Embryonic facial prominence (tissue), 1 donor: Measurements from ENCODE around the gene RBL1.
"Not testable (repeated sequence)": the region's sequence is repeated elsewhere in the genome, so short reads cannot be mapped to it uniquely, and the experiment has no call there.

Experiments
- DNase-seq: peaks from one replicate; pipeline ENCODE4 v3.0.0-alpha.2; 2016; ENCODE audit errors: extremely low spot score

The RBL1 gene, protein sequence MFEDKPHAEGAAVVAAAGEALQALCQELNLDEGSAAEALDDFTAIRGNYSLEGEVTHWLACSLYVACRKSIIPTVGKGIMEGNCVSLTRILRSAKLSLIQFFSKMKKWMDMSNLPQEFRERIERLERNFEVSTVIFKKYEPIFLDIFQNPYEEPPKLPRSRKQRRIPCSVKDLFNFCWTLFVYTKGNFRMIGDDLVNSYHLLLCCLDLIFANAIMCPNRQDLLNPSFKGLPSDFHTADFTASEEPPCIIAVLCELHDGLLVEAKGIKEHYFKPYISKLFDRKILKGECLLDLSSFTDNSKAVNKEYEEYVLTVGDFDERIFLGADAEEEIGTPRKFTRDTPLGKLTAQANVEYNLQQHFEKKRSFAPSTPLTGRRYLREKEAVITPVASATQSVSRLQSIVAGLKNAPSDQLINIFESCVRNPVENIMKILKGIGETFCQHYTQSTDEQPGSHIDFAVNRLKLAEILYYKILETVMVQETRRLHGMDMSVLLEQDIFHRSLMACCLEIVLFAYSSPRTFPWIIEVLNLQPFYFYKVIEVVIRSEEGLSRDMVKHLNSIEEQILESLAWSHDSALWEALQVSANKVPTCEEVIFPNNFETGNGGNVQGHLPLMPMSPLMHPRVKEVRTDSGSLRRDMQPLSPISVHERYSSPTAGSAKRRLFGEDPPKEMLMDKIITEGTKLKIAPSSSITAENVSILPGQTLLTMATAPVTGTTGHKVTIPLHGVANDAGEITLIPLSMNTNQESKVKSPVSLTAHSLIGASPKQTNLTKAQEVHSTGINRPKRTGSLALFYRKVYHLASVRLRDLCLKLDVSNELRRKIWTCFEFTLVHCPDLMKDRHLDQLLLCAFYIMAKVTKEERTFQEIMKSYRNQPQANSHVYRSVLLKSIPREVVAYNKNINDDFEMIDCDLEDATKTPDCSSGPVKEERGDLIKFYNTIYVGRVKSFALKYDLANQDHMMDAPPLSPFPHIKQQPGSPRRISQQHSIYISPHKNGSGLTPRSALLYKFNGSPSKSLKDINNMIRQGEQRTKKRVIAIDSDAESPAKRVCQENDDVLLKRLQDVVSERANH

DNA sequence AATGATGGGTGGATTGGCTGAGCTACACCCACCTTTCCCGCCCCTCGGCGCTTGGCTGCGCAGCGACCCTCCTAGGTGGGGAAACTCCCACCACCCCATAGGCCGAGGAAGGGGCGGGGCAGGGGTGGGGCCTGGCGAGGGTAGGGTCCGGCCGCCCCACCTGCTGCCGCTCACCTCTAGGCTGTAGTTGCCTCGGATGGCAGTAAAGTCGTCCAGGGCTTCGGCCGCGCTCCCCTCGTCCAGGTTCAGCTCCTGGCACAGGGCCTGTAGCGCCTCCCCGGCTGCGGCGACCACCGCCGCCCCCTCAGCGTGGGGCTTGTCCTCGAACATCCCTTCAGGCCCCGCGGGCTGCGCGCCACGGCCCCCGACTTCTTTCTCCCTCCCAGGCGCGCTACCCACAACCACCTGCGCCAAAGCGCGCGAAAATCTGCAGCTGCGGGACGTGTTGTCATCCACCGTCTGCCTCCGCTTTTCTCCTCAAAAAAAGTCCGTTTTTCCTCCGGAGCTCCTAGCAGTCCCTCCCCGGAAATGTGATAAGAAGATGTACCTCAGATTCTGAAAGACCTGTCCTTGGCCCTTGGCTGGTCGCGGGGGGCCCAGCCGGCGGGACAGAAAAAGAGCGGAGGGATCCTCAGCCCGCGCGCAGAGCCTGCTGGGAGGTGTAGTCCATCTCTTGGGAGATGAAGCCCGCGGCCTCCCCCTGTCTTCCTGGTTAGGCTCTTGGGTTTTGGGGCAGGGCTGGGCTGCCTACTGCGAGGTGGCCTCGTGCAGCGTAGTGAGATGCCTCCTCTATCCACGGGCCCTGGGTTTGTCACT, at the start of gene RBL1:
RBL1 (minus strand) TSS at position 399 of the 816 bp plus-strand sequence; CDS start at position 330, 69 bp downstream.
- peak; percentile 84 for DNase-seq

DNA sequence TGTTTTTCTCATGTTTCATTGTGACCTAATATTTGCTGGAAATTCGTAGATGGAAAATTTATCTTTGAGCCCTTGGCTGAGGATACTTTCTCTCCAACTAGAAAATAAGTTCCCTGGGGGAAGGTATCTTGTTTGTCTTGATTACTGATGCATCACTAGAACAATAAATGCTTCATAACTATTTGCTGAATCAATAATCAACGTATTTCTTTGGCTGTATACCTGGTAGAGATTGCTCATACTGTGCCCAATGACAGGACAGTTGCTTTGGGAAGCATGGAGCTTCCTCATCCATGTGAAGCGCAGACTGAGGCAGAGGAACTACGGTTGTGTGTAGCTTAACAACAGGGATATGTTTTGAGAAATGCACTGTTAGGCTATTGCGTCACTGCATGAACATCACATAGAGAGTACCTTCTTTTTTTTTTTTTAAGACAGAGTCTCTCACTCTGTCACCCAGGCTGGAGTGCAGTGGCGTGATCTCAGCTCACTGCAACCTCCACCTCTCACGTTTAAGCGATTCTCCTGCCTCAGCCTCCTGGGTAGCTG, 49.1 kb upstream of the RBL1 start:
- DNase-seq, result no peak

DNA sequence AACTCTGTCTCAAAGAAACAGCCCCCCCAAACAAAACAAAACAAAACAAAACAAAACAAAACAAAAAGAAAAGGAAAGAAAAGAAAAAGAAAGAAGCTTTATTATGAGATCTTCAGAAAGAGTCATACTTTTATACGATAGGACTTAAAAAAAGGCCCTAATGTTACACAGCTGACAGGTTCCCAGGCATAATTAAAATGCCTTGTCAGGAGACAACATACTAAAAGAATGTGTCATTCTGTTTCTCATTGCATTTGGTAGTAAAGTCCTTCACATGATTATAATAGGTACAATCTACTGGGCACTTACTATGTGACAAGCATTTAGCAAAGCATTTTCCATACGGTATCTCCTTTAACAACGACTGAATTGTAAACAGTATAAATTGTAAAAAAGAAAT, 46.9 kb upstream of the RBL1 start:
- no peak for DNase-seq

DNA sequence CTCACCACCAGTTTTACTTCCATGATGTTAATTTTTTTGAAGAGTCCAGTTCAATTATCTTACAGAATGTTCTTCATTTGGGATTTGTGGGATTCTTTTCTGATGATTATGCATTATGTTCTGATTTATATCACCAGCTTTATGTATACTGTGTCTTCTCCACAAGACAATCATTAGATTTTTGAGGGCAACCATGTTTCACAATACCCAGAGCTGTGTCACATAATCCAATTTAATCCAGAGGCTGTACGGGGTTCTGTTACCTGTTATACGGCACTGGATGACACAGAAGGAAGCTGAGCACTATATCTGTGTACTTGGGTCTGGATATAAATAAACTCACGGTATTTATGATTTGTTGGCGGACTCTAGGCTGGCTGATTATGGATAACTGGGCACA, 41.8 kb upstream of the RBL1 start:
- DNase-seq, result no peak

DNA sequence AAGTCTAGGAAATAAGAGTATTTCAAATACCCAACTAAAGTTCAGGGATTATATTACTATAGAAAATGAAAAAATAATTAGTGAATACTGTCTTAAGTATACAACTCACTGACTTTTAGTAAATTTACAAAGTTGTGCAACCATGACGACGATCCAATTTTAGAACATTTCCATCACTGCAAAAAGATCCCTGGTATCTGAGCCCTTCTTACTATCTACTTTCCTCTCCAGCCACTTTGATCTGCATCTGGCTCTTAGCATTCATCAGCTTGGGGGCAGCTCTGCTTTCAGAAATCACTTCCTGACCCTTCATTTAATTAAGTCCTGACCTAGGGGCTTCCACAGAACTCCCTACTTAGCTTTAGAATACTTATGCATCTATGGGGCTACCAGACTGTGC, 38.2 kb upstream of the RBL1 start:
- no peak for DNase-seq

DNA sequence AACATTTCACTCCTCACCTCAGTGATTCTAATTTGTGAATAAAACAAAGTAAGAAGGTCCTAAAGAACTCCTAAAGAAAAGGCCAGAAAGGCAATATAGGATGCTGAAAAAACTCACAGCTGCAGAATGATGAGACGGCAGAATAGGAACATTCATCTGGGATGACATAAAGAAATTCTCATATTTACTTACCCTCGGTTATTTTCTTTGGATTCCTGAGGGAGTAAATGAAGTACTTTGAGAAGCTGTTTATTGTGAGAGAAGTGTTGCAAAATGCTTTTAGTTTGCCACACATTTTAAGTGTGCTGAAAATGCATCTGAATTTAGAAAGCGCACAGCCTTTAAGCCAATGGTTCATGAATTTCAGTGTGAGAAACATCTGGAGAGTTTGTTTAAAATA, 35.7 kb upstream of the RBL1 start:
- no peak for DNase-seq

DNA sequence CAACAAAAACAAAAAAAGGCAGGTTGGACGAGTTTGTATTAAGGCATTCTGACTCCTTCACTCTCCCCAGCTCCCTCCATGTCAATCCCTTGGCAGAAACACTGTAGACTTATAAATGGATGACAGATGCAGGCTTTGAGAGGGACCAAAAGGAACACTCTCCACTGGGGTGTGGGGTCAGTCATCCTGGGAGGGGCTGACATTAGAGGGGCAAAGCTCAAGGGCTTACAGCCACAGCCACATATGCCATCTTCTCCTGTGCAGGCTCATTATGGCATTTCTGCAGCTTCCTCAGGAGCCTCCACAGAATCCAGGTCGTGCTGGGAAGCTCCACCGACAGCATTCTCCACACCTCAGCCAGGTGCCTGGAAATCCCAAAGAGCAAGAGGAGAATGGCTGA, 33.0 kb upstream of the RBL1 start:
- DNase-seq, result no peak

DNA sequence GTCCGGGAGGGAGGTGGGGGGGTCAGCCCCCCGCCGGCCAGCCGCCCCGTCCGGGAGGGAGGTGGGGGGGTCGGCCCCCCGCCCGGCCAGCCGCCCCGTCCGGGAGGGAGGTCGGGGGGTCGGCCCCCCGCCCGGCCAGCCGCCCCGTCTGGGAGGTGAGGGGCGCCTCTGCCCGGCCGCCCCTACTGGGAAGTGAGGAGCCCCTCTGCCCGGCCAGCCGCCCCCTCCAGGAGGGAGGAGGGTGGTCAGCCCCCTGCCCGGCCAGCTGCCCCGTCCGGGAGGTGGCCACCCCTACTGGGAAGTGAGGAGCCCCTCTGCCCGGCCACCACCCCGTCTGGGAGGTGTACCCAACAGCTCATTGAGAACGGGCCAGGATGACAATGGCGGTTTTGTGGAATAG, 30.5 kb upstream of the RBL1 start:
- not testable (repeated sequence) for DNase-seq

DNA sequence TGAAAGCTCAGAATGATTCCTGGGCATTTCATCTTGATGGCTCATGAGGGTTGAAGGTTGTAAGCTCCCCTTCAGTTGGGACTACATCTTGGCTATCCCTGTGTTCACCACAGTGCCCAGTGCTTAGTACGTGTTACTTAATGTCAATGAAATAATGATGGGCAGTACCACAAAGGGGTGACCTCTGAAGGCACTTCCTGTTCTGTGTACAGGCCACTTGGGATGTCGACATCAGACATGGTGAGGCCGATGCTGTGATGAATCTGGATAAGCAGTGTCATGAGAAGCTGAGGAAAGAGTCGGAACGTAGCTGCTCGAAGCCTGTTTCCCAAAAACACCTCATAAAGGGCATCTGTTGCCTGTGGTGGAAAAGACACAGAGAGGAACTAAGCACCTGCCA, 27.6 kb upstream of the RBL1 start:
- no peak for DNase-seq

DNA sequence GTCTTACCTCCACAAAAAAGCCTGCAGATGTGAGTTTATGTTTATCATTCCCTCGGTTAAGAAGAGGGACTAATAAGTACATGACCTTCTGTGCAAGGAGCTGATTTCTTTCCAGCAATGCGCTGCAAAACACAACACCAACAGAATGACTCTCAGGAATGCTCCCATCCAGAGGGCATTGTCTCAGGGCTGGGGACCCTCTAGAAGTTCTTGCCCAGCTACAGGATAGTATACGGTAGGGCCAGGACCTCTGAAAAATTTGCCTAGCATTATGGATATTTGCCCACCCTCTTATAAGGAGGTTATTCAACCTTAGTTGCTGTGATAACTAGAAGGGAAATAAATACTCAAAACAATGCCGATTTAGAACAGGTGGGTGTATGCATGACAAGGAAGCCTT, 24.7 kb upstream of the RBL1 start:
- DNase-seq, result no peak

DNA sequence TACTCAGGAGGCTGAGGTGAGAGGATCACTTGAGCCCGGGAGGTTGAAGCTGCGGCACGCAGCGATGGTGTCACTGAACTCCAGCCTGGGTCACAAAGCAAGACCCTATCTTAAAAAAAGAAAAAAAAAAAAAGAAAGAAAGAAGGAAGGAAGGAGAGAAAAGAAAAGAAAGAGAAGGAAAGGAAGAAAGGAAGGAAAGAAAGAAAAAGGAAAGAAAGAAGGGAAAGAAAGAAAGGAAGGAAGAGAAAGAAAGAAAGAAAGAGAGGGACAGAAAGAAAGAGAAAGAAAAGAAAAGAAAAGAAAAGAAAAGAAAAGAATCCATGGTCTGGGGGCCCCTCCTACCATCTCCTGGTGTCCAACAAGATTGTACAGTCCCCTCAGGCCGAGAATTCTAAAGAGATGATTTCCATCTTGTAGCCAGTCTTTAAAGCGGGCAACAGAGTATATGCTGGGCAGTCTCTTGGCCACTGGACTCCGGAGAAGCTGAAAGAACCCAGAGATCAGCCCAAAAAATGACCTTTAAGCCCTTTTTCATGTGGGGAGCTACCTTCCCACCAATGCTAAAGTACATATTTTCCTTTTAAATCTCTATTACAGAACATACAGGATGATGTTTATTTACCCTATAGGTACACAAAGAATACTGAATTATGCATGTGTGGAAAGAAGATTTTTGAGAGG, 23.7 kb upstream of the RBL1 start:
- DNase-seq, result no peak

DNA sequence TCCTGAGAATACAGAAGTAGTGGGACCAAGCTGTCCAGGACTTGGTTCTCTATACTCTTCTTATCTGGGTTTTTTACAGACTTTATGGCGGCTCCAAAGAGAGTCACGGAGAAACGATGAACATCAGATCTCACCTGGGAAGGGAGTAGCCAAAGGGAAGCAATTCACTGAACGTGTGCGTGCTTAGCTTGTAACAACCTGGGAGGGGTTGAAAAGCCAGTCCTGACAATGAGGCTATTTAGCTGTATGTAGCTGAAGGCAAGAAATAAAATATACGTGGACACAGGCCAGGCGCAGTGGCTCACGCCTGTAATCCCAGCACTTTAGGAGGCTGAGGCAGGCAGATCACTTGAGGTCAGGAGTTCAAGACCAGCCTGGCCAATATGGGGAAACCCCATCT, 18.2 kb upstream of the RBL1 start:
- no peak for DNase-seq

DNA sequence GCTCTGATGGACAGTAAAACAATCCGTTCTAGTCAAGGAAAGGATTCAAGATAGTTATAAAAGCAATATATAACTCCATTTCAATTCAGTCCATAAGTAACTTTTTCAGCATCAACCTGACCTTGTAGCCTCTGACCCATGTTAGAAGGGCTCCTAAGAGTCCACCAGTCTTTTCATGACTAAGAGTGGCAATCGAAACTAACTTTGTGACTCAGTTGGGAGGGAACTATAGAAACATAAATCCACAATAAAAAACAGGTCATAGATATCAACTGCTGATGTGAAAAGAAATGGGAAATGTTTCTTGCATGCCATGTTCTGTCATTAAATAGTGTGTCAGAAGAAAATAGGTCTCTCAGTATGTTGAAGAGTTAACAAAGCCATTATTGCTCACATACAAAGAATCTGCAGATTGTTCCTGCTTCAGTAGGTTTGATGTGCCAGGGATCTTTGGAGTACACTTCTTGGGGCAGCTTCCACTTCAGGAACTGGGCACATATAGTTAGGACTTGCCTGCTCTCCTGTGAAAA, 16.2 kb upstream of the RBL1 start:
- no peak for DNase-seq

DNA sequence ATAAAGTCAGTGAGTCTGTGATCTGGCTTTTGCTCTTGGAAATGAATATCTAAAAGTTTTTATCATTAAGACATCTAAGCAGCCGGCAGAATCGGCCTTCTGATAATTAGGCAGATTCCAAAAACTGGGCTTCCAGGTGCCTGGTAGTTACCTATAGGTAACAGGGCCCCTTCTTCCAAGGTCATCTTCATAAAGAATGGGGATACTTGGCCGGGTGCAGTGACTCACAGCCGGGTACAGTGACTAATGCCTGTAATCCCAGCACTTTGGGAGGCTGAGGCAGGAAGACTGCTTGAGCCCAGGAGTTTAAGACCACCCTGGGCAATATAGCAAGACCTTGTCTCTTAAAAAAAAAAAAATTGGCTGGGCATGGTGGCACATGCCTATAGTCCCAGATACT, 12.9 kb upstream of the RBL1 start:
- no peak for DNase-seq

DNA sequence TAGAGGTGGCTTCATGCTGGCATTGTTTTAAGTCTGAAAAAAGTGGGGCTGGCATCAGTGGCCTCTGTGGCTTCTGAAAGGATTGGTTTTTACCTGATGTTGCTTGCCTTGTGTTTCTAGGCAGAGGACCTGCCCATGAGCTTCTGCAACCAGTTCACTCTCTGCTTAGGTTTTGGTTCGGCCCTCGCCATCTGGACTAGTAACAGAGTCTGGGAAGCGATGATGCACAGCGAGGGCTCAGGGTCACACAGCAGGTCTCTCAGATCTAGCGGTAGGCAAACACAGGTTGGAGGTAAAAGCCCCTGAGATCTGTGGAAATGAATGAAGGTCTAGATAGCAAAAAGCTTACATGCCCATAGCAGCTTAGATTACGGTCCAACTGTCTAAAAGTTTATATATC, 6.8 kb upstream of the RBL1 start:
- DNase-seq, result no peak

DNA sequence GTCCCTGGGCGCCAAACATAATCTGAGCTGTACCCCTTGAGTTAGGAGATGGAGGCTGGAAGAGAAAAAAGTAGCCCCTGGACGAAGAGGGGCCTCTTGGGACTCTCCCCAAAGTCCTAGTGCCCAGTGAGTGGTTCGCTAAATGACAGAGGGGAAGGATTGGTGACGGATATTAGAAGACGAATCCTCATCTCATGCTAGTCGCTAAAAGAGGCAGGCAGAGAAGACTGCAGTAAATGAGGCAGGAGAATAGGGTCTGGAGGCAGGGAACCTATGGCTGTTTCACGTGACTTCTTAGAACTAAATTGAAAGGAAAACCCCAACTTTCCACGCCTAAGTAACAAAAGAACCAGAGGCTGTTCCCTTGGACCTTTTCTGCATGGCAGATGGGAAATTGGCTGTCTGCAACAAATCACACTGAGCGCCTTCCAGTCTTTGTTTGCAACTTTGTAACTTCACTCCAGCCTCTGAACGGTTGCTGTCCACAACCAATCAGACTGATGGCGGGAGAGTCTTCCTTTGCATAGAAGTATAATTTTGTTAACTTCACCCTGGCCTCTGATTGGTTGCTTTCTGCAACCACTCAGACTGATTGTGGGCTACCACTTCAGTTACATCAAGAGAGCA, 731 bp upstream of the RBL1 start:
- DNase-seq, result no peak

DNA sequence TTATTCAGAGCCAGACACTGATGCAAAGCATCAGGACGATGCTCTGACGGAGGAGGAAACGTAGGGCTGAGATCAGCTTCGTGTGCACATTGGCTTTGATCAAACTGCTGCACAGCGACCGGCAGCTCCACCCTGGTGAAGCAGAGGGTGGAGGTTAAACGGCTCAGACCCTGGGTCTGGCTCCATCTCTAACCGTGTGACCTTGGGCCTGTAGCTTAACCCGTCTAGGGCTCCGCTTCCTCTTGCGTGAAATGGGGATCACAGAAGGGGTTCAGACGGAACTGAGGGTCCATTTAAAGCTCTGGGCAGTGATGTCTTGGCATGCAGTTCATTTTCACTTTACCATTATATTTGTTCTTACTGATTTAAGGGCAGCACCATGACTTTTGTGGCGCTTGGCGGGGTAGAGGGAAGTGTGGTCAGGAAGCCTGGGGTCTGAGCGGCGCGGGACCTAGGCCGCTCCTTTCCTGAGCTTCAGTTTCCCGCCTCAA, 644 bp downstream of the RBL1 start:
- no peak for DNase-seq

DNA sequence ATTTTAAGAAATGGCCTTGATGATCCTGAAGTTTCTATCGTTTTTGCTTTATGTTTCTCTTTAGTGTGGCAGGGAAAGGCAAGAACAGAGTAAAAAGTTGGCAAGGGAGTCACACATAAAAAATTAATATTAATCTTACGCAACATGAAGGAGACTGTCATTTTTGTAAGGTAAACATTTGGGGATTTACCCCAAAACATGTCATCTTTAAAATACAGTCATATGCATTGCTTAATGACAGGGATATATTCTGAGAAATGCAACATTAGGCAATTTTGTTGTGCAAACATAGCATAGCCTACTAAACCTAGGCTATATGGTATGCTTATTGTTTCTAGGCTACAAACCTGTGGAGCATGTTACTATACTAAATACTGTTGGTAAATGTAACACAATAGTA, 5.4 kb downstream of the RBL1 start:
- no peak for DNase-seq

DNA sequence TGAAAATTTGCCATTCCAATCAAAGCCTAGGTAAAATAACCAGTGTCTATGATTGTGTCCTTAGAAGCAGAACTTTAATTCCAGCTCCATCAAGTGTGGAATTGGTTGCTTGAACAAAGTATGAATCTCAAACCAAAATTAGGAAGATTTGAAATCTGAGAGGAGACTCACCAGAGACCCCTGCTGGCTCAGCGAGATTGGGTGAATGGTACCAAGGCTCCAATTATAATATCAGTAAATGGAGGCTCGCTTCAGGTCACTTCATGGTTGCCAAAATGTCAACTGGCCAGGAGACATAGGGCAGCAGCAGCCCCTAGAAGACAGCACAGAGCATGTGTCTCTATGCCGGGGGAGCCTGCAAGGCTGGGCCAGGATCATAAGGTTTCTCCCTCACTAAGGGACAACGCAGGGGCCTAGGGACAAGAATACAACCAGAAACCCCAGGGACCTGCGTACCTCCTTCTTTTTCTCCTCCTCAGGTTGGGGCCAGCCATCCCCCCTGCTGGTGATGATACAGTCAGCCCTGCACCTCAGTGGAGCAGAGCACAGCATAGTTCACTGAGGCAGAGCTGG, 14.0 kb downstream of the RBL1 start:
- DNase-seq, result no peak

DNA sequence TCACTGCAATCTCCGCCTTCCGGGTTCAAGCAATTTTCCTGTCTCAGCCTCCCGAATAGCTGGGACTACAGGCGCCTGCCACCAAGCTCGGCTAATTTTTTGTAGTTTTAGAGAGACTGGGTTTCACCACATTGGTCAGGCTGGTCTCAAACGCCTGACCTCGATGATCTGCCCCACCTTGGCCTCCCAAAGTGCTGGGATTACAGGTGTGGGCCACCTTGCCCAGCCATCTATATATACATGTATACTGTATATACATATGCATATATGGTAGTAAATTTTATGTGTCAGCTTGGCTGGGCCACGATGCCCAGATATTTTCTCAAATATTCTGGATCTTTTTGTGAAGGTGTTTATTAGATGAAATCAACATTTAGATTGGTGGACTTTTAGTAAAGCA, 18.8 kb downstream of the RBL1 start:
- DNase-seq, result no peak
